ENCODE measurements around the gene TPD52L2.
"Not testable (repeated sequence)": the region's sequence is repeated elsewhere in the genome, so short reads cannot be mapped to it uniquely, and the experiment has no call there.

TPD52L2 gene

GRCh38 chr20:63857764-63858392, 7.2 kb upstream of the TPD52L2 start:
- no peak for DNase-seq

- DNase-seq: peak; percentile 23
Measured at GRCh38 chr20:63858393-63859165, 6.5 kb upstream of the TPD52L2 start.

- DNase-seq: no peak
Measured at GRCh38 chr20:63859166-63859699, 5.8 kb upstream of the TPD52L2 start.

- DNase-seq: no peak
Measured at GRCh38 chr20:63860325-63861051, 4.6 kb upstream of the TPD52L2 start.

- no peak for DNase-seq
Measured at GRCh38 chr20:63861365-63861934, 3.6 kb upstream of the TPD52L2 start, which contains the start of gene ABHD16B. Gene ABHD16B, plus strand, starts transcription at chr20:63861498. Its CDS starts 43 bp downstream, at chr20:63861541.

- no peak for DNase-seq
Measured at GRCh38 chr20:63861981-63862901, 2.8 kb upstream of the TPD52L2 start.

- no peak for DNase-seq
Measured at GRCh38 chr20:63863021-63863797, 1.9 kb upstream of the TPD52L2 start.

- DNase-seq: peak; percentile 67
Measured at GRCh38 chr20:63863798-63864544, 1.1 kb upstream of the TPD52L2 start.

- DNase-seq: no peak
Measured at GRCh38 chr20:63864545-63864977, 509 bp upstream of the TPD52L2 start.

- not testable (repeated sequence) for DNase-seq
Measured at GRCh38 chr20:63867042-63867441, 2.0 kb downstream of the TPD52L2 start.

- DNase-seq: no peak
Measured at GRCh38 chr20:63868264-63868663, 3.2 kb downstream of the TPD52L2 start.

GRCh38 chr20:63873477-63873971, 8.5 kb downstream of the TPD52L2 start:
- DNase-seq: peak; percentile 60

GRCh38 chr20:63874241-63874640, 9.2 kb downstream of the TPD52L2 start:
- DNase-seq: not testable (repeated sequence)

- no peak for DNase-seq
Measured at GRCh38 chr20:63876489-63877036, 11.5 kb downstream of the TPD52L2 start.

GRCh38 chr20:63877755-63878470, 12.8 kb downstream of the TPD52L2 start:
- DNase-seq: no peak

GRCh38 chr20:63878899-63879663, 14.0 kb downstream of the TPD52L2 start:
- DNase-seq: no peak

GRCh38 chr20:63880901-63881300, 15.8 kb downstream of the TPD52L2 start:
- not testable (repeated sequence) for DNase-seq

Data from fibroblast of skin of right quadriceps (primary cell).